A549 (cell line): Measurements from ENCODE around the gene RUVBL1.

Source experiments
- BHLHE40 ChIP-seq: IDR thresholded peaks from 2 replicates; pipeline ENCODE4 v1.6.1; 2012; ENCODE audit warnings: low read depth, low read length, inconsistent platforms
- CBX8 ChIP-seq: fragments of 200-600 bp; sonication (generic); IDR thresholded peaks from 2 replicates; pipeline ENCODE4 v1.6.1; 2016
- CEBPB ChIP-seq, 2 experiments: fragments of >200 bp in 1 of 2; sonication (Bioruptor Twin) in 1 of 2; formaldehyde crosslinking in 1 of 2; IDR thresholded peaks; 2 replicates each; pipeline ENCODE4 v1.6.1; 2012 to 2016
- CHD2 ChIP-seq: fragments of 150-350 bp; IDR thresholded peaks from 2 replicates; pipeline ENCODE4 v1.6.1; 2014; ENCODE audit warnings: low read length; ENCODE audit not compliant: partially characterized antibody
- EP300 ChIP-seq, 2 experiments: fragments of >200 bp; sonication (Bioruptor Twin); formaldehyde crosslinking; IDR thresholded peaks; 2 replicates in 1 of 2; 3 replicates in 1 of 2; pipeline ENCODE4 v1.6.1; 2016 to 2017
- GATA3 ChIP-seq: IDR thresholded peaks from 2 replicates; pipeline ENCODE4 v1.6.1; 2012; ENCODE audit warnings: borderline replicate concordance
- MYC ChIP-seq: IDR thresholded peaks from 2 replicates; pipeline ENCODE4 v1.6.1; 2012; ENCODE audit warnings: mild to moderate bottlenecking, inconsistent platforms, low read length, improper control_type of control experiment, borderline replicate concordance
- POLR2AphosphoS2 ChIP-seq: conservative IDR thresholded peaks from 2 replicates; pipeline ENCODE4 v1.6.1; 2012; ENCODE audit warnings: low read length, improper control_type of control experiment, inconsistent platforms
- RARB ChIP-seq: fragments of 250-450 bp; sonication (Bioruptor Pico); IDR thresholded peaks from 2 replicates; pipeline ENCODE4 v1.8.0; 2021; ENCODE audit warnings: mild to moderate bottlenecking, moderate library complexity
- ZC3H11A ChIP-seq: fragments of 450-650 bp; IDR thresholded peaks from 2 replicates; pipeline ENCODE4 v1.6.1; 2014; ENCODE audit warnings: antibody characterized with exemption, mild to moderate bottlenecking
- TF ChIP-seq, protein P1 (sequence below): fragments of >200 bp; sonication (Bioruptor Twin); formaldehyde crosslinking; IDR thresholded peaks from 3 replicates; pipeline ENCODE4 v1.5.1; 2016

DNA sequence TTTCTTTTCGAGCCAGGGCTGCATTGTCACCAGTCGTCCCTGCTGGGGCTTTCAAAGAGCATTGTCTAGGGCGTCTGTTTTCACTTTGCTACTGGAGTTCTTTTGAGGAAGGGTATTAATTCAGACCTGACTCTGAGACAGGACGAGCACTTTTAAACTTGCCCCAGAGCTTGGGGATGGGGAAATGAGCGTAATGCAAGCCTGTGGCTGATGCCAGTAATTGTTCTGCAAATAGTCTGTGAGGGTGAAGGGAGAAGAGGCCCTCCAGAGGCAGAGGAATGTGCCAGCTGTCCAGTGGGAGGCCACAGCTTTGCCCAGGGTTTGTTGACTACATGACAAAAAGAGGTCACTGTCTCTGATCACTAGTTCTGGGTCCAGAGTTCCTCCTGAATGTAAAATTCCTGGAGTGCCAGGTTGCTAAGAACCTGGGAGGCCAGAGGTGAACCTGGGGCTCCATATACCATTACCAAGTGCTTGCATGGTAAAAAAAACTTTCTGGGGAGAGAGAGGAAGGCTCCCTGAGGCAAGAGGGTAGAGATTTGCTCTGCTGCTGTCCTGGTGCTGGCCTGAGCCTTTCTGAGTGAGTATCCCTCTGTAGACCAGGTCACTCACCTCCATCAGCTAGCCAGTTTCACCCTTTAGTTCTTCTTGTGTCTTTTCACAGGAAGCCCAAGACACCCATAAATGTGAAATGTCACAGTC, 44.5 kb upstream of the RUVBL1 start:
- TF ChIP-seq CBX8: no peak
- TF ChIP-seq MYC: no peak
- TF ChIP-seq, protein P1, sequence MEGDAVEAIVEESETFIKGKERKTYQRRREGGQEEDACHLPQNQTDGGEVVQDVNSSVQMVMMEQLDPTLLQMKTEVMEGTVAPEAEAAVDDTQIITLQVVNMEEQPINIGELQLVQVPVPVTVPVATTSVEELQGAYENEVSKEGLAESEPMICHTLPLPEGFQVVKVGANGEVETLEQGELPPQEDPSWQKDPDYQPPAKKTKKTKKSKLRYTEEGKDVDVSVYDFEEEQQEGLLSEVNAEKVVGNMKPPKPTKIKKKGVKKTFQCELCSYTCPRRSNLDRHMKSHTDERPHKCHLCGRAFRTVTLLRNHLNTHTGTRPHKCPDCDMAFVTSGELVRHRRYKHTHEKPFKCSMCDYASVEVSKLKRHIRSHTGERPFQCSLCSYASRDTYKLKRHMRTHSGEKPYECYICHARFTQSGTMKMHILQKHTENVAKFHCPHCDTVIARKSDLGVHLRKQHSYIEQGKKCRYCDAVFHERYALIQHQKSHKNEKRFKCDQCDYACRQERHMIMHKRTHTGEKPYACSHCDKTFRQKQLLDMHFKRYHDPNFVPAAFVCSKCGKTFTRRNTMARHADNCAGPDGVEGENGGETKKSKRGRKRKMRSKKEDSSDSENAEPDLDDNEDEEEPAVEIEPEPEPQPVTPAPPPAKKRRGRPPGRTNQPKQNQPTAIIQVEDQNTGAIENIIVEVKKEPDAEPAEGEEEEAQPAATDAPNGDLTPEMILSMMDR: no peak
- TF ChIP-seq GATA3: no peak
- no peak for TF ChIP-seq EP300 (IDR thresholded peaks at IDR 0.05)
- no peak for TF ChIP-seq BHLHE40
- TF ChIP-seq ZC3H11A: no peak
- TF ChIP-seq POLR2AphosphoS2: no peak
- TF ChIP-seq CEBPB (IDR thresholded peaks at IDR 0.05): no peak
- TF ChIP-seq CHD2: no peak
- no peak for TF ChIP-seq RARB (CRISPR knock-in tag)
